GM23248 (cell line): ENCODE data around the gene ZNRF1. TPM values are rescaled to one million over a fixed set of nuclear protein-coding genes. Genes with fewer than 3 reads are reported as not detected.

Source experiments
- DNase-seq: peaks from one replicate; pipeline ENCODE4 v3.0.0-alpha.2; 2015
- H2AFZ ChIP-seq: fragments of 200-600 bp; sonication (generic); 2 replicates; pipeline ENCODE4 v1.6.1; 2016; ENCODE audit warnings: antibody characterized with exemption
- H3F3A ChIP-seq: fragments of 200-600 bp; sonication (generic); 2 replicates; pipeline ENCODE4 v1.6.1; 2016; ENCODE audit warnings: mild to moderate bottlenecking, antibody characterized with exemption, mixed run types; ENCODE audit not compliant: insufficient read depth
- H3K27ac ChIP-seq: fragments of 200-600 bp; sonication (generic); 2 replicates; pipeline ENCODE4 v1.5.1; 2016; ENCODE audit warnings: mild to moderate bottlenecking
- H3K27me3 ChIP-seq: fragments of 200-600 bp; sonication (generic); replicated peaks from 2 replicates; pipeline ENCODE4 v1.6.1; 2016; ENCODE audit warnings: mild to moderate bottlenecking; ENCODE audit not compliant: insufficient read depth
- H3K36me3 ChIP-seq: fragments of 200-600 bp; sonication (generic); 2 replicates; pipeline ENCODE4 v1.6.1; 2016; ENCODE audit warnings: low read depth, mild to moderate bottlenecking
- H3K4me1 ChIP-seq: fragments of 200-600 bp; sonication (generic); 2 replicates; pipeline ENCODE4 v1.6.1; 2016; ENCODE audit warnings: mild to moderate bottlenecking; ENCODE audit not compliant: insufficient read depth
- H3K4me2 ChIP-seq: fragments of 200-600 bp; sonication (generic); one replicate; pipeline ENCODE4 v1.6.1; 2016; ENCODE audit warnings: mild to moderate bottlenecking; ENCODE audit not compliant: unreplicated experiment
- H3K4me3 ChIP-seq: fragments of 200-600 bp; sonication (generic); 2 replicates; pipeline ENCODE4 v1.5.1; 2016; ENCODE audit warnings: mild to moderate bottlenecking
- H3K79me2 ChIP-seq: fragments of 200-600 bp; sonication (generic); 2 replicates; pipeline ENCODE4 v1.6.1; 2016; ENCODE audit warnings: mild to moderate bottlenecking; ENCODE audit not compliant: insufficient read depth
- H3K9ac ChIP-seq: fragments of 200-600 bp; sonication (generic); 2 replicates; pipeline ENCODE4 v1.6.1; 2016; ENCODE audit warnings: mild to moderate bottlenecking
- H3K9me2 ChIP-seq: fragments of 200-600 bp; sonication (generic); 2 replicates; pipeline ENCODE4 v1.6.1; 2016; ENCODE audit warnings: mixed run types, mild to moderate bottlenecking, moderate library complexity; ENCODE audit not compliant: insufficient read depth
- H3K9me3 ChIP-seq: fragments of 200-600 bp; sonication (generic); one replicate; pipeline ENCODE4 v1.6.1; 2017; ENCODE audit warnings: low read depth
- H4K20me1 ChIP-seq: fragments of 200-600 bp; sonication (generic); 2 replicates; pipeline ENCODE4 v1.6.0; 2016; ENCODE audit not compliant: insufficient read depth
- EZH2 ChIP-seq: fragments of 200-600 bp; sonication (generic); IDR thresholded peaks from 2 replicates; pipeline ENCODE4 v1.6.1; 2018; ENCODE audit warnings: antibody characterized with exemption, mild to moderate bottlenecking; ENCODE audit not compliant: insufficient read depth, poor library complexity, severe bottlenecking
- EZH2phosphoT487 ChIP-seq: fragments of 200-600 bp; sonication (generic); IDR thresholded peaks from 2 replicates; pipeline ENCODE4 v1.6.1; 2018; ENCODE audit warnings: antibody characterized with exemption, moderate library complexity, mild to moderate bottlenecking, low read depth; ENCODE audit not compliant: insufficient read depth
- WGBS, 2 experiments: methylation state at CpG; one replicate each; pipeline ENCODE4 v1.1.6; 2015 to 2017; ENCODE audit warnings: low lambda C conversion rate in 2 of 2, low coverage in 1 of 2; ENCODE audit errors: missing lambda C conversion rate in 2 of 2; 5-methylcytosine and 5-hydroxymethylcytosine counted together
- in situ Hi-C: fragments of 300-500 bp; cut with MboI; formaldehyde crosslinking; loops from 2 replicates; pipeline ENCODE4 v1.15.0; 2020
- polyA plus RNA-seq: library from polyadenylated mRNA; unstranded; fragments of >200 nt; fragmentation: Nextera tagmentation; extraction: Ambion mirVana; gene quantifications from 2 replicates; pipeline ENCODE4 v1.2.1, GENCODE V29; 2016
- total RNA-seq: library from RNA; depleted of rRNA; stranded (reverse); fragments of >200 nt; shearing (Covaris generic); gene quantifications from 2 replicates; pipeline ENCODE4 v1.2.3, GENCODE V29; 2014

Gene ZNRF1
- total and polyA plus RNA-seq, 2 experiments from 2014 or later = 7.1 to 17.2 TPM

DNA sequence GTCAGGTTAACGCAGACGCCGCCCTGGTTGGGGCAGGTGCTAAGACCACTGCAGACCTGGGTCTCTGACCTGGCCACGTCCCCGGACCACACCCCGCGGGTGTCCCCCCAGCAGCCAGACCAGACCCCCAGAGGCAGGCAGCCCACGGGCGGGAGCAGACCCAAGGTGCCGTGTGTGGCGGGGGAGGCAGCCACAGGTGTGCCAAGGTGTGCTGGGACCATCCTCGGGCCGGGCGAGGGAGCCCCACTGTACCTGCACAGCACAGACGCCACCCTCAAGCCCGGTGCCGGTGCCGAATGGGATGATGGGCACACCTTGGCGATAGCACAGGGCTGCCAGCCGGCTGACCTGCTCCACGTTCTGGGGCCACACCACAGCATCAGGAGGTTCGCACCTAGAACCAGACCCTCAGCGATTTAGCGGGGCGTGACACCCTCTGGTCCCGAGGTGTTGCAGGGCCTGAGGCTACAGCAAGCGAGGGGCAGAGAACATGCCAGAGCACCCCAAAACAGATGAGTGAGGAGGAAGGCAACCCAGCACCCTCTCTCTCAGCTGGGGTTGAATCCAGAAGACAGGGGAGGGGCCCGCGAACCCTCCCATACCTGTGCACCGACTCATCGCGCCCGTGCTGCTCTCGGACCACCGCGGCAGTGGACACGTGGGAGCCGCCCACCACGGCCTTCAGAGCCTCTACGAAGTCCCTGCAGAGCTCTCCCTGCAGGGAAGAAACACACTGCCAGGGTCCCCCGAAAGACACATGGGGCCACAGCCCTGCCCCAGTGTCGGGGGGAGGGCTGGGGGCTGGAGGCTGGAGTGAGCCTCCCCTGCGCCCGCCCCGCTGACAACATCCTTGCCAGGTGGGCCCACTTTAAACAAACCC lies 116.4 kb downstream of the ZNRF1 start:
- no peaks in the 10 kb centered on the region for H3K9me2 ChIP-seq
- in situ Hi-C loops = no loop called here
- H3K36me3 ChIP-seq = no peaks in the 10 kb centered on the region
- no peaks in the 10 kb centered on the region for H3K27me3 ChIP-seq
- no peaks in the 10 kb centered on the region for H3K9me3 ChIP-seq
- peaks cover 8% of the 10 kb centered on the region; the same call in 1 of the 2 replicates for H3F3A ChIP-seq
- no peaks in the 10 kb centered on the region for H4K20me1 ChIP-seq
- H3K4me1 ChIP-seq = peaks cover 10% of the 10 kb centered on the region
- no peaks in the 10 kb centered on the region for H3K79me2 ChIP-seq
- H3K4me2 ChIP-seq = no peak overlapping the region
- H3K4me3 ChIP-seq = no peak overlapping the region
- DNase-seq = no peak
- H3K27ac ChIP-seq = no peak overlapping the region
- H2AFZ ChIP-seq = no peak overlapping the region
- TF ChIP-seq EZH2 = no peak
- TF ChIP-seq EZH2phosphoT487 = no peak
- H3K9ac ChIP-seq = no peak overlapping the region
- 85 to 88% methylated on average over 39 of the region's 45 CpGs for WGBS, 2 experiments

DNA sequence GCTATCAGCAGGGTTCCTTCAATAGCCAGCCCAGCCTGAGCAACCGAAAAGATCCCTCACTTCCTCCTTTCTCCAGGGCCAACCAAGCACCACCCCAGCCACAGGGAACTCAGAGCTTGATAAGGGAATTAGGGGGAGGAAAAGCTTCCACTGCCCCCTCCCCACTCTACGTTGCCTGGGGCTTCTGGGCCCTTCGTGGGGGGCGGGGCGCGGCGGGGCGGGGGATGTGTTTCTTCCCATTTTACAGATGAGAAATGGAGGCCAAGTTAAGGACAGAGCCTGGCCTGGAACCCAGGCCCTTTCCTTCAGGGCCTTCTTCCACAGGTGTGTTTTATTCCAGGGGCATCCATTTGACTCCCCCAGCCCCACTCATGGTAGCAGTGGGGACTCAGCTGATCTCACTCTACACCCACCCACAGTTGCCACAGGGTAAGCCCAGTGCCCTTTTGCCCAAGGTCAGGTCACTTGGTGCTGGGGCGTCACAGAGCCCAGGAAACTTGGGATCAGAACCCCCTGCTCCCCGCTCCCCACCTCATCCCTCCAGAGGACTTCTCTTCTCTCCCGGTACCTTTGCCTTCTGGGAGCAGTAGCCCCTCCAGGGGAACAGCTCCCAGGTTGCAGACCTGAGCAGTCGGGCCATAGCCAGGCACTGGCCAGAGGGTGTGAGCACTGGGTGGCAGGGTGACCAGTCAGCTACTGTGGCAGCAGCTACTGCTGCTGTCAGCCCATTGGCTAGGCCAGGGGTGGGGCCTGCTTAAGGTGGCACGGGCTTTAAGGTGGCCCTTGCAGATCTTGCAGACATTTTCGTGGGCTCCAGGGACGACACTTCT lies 117.5 kb downstream of the ZNRF1 start, which contains the start of gene LDHD:
LDHD (minus strand) TSS at position 700 of the 830 bp plus-strand sequence; CDS start at position 640, 60 bp downstream.
- Histone ChIP-seq H3K27me3 (no peaks in the 10 kb centered on the region), H3K27ac (no peak within 1 kb of the TSS), H3K4me2 (peak within 1 kb of the TSS; percentile 78), H4K20me1 (no peaks in the 10 kb centered on the region), H2AFZ (peak within 1 kb of the TSS; percentile 56), H3K36me3 (no peaks in the 10 kb centered on the region), H3K9ac (peak within 1 kb of the TSS; percentile 48; the same call in 1 of the 2 replicates), H3K4me3 (peak within 1 kb of the TSS; percentile 57), H3K9me2 (no peaks in the 10 kb centered on the region), H3F3A (no peaks in the 10 kb centered on the region), H3K79me2 (no peaks in the 10 kb centered on the region), H3K9me3 (no peaks in the 10 kb centered on the region), H3K4me1 (no peaks in the 10 kb centered on the region)
- in situ Hi-C loops = no loop called here
- peak; percentile 72 for DNase-seq
- WGBS, 2 experiments = 28 to 52% methylated on average over 9 to 15 of the region's 15 CpGs
- TF ChIP-seq EZH2phosphoT487 = no peak
- no peak for TF ChIP-seq EZH2

DNA sequence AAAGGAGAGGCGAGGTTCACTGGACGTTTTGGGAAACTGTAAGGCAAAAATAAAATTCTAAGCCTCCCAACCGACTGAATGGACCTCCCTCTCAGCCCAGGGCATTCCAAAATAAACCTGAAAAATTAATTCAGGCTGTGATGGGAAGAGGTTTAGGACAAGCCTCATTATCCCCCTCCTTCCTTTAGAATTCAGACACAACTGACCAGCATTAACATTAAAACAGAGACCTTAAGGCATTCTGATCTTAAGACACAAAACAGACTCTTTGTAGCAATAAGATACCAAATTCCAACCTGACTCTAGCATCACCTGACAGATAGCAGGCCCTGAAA lies 118.1 kb downstream of the ZNRF1 start:
- Histone ChIP-seq H3K9me3 (no peaks in the 10 kb centered on the region), H3F3A (no peaks in the 10 kb centered on the region), H3K36me3 (no peaks in the 10 kb centered on the region), H3K9me2 (no peaks in the 10 kb centered on the region), H3K4me3 (no peak overlapping the region), H3K9ac (no peak overlapping the region), H3K4me1 (no peaks in the 10 kb centered on the region), H4K20me1 (no peaks in the 10 kb centered on the region), H3K4me2 (peak overlapping the region; percentile 78), H2AFZ (peak overlapping the region; percentile 56), H3K79me2 (no peaks in the 10 kb centered on the region), H3K27ac (no peak overlapping the region), H3K27me3 (no peaks in the 10 kb centered on the region)
- DNase-seq = no peak
- TF ChIP-seq EZH2phosphoT487 (no peak), EZH2 (no peak)
- in situ Hi-C loops = no loop called here
- WGBS, 2 experiments = 11% methylated on average over 3 of the region's 3 CpGs

DNA sequence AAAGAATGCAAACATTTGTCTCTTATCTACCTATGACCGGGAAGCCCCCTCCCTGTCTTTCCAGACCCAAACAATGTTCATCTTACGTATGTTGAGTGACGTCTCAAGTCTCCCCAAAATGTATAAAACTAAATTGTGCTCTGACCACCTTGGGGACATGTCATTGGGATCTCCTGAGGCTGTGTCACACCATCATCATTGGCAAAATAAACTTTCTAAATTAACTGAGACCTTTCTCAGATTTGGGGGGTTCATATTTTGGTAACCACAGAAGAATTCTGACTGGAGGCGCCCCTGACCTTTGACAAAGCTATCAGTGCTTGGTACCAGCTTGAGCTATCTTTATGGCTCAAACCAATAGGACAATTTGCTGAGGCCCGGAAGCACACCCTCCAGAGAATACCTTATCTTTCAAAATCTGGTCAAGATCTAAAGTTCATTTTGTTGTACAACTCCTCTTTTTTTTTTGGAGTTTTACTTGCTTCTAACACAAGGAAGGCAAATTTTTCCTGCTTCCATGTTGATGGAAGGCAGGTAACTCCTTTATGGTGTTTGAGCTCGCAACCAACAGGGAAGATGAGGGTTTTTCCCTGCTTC lies 120.2 kb downstream of the ZNRF1 start:
- no peak for DNase-seq
- Histone ChIP-seq H3K9ac (no peak overlapping the region), H3K27ac (no peak overlapping the region), H3K4me2 (no peak overlapping the region), H2AFZ (no peak overlapping the region), H3K9me2 (no peaks in the 10 kb centered on the region), H3K4me3 (no peak overlapping the region), H3K79me2 (no peaks in the 10 kb centered on the region), H3F3A (no peaks in the 10 kb centered on the region), H3K9me3 (no peaks in the 10 kb centered on the region), H3K4me1 (no peaks in the 10 kb centered on the region), H3K27me3 (no peaks in the 10 kb centered on the region), H4K20me1 (no peaks in the 10 kb centered on the region), H3K36me3 (no peaks in the 10 kb centered on the region)
- 78 to 83% methylated on average over 6 of the region's 6 CpGs for WGBS, 2 experiments
- TF ChIP-seq EZH2phosphoT487 = no peak
- no peak for TF ChIP-seq EZH2
- in situ Hi-C loops = no loop called here
